Measurements from ENCODE around the gene FCN3.

DNA sequence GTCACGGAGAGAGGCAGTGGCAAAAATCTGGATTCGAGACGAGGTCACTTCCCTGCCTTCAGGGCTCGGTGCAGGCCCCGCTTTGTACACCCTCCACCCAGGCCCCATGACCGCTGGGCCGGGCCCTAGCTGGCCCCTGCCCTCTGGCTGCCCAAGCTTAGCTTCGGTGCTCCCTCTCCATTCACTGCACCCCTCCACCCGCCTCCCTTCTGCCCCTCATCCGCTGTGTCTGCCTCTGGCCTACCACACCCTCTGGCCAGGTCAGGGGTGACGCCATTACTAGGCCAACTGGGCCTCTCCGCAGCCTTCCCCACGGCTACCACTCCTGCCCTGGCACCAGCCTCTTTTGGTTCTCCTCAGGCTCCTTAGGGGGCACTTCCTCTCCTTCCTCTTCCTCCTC lies 9.0 kb upstream of the FCN3 start:
- no peak for TF ChIP-seq CTCF (IDR thresholded peaks at IDR 0.05; ENCODE audit: insufficient read depth, low read length, poor library complexity, severe bottlenecking)
- TF ChIP-seq EZH2phosphoT487 (conservative IDR thresholded peaks at IDR 0.05; ENCODE audit: low read length), result no peak

Measured in SU-DHL-6 (cell line).